GM12878 (cell line): ENCODE data around the gene SHISA4. TPM values are rescaled to one million over a fixed set of nuclear protein-coding genes. Genes with fewer than 3 reads are reported as not detected.

Experiments used
- ATAC-seq: fragments of 200-7000 bp; cut with Tn5 transposase; 3 replicates; pipeline ENCODE4 v1.9.1; 2020; ENCODE audit warnings: mild to moderate bottlenecking, moderate library complexity
- BruUV-seq: library from RNA; stranded (reverse); fragments of 400-500 nt; replicated peaks from 2 replicates; lab custom pipeline; 2021; lab: Mats Ljungman, UMichigan
- CTCF ChIA-PET: fragments of 300-600 bp; sonication (Branson Sonifier 250); formaldehyde crosslinking; extraction: SDS; loops from one replicate; lab custom pipeline; 2021; ENCODE audit warnings: inconsistent platforms; lab: Yijun Ruan, JAX
- POLR2A ChIA-PET: fragments of 350-600 bp; formaldehyde crosslinking; extraction: SDS; loops from one replicate; lab custom pipeline; 2021; ENCODE audit warnings: inconsistent platforms; lab: Charles Lee
- RAD21 ChIA-PET: fragments of 300-600 bp; sonication (Branson Sonifier 250); formaldehyde crosslinking; loops from one replicate; lab custom pipeline; 2023; ENCODE audit warnings: antibody characterized with exemption; ENCODE audit not compliant: unreplicated experiment; lab: Charles Lee
- SMC1A ChIA-PET: fragments of 300-600 bp; sonication (Branson Sonifier 250); formaldehyde crosslinking; loops from one replicate; lab custom pipeline; 2023; ENCODE audit not compliant: unreplicated experiment, uncharacterized antibody; lab: Charles Lee
- DNase-seq: peaks from one replicate; pipeline ENCODE4 v3.0.0-alpha.2; 2011; ENCODE audit warnings: low read depth, low spot score
- FAIRE-seq: peaks from 3 replicates; lab custom pipeline; 2011; peaks lifted over from hg19 to GRCh38; lab: Jason Lieb, UNC
- H2AFZ ChIP-seq: 2 replicates; pipeline ENCODE4 v1.6.0; 2011; ENCODE audit warnings: low read depth, low read length, control low read depth; ENCODE audit not compliant: control insufficient read depth
- H3K27ac ChIP-seq: 2 replicates; pipeline ENCODE4 v1.5.1; 2011; ENCODE audit warnings: control low read depth; ENCODE audit not compliant: control insufficient read depth, insufficient read depth
- H3K27me3 ChIP-seq, 2 experiments: replicated peaks in 1 of 2; 2 replicates each; pipeline versions ENCODE4 v1.6.0 to v1.6.1; 2011; ENCODE audit warnings: low read length in 1 of 2; ENCODE audit not compliant: control insufficient read depth in 2 of 2, insufficient read depth in 2 of 2
- H3K36me3 ChIP-seq, 2 experiments: 2 replicates each; pipeline ENCODE4 v1.5.1; 2011; ENCODE audit warnings: low read length in 1 of 2; ENCODE audit not compliant: control insufficient read depth in 2 of 2, insufficient read depth in 2 of 2
- H3K4me1 ChIP-seq: 2 replicates; pipeline ENCODE4 v1.6.1; 2011; ENCODE audit warnings: mild to moderate bottlenecking, low read length, moderate library complexity, mixed read lengths; ENCODE audit not compliant: control insufficient read depth, insufficient read depth
- H3K4me2 ChIP-seq: 2 replicates; pipeline ENCODE4 v1.6.0; 2011; ENCODE audit warnings: control low read depth; ENCODE audit not compliant: control insufficient read depth, insufficient read depth
- H3K4me3 ChIP-seq: fragments of 200-600 bp; sonication (generic); 2 replicates; pipeline ENCODE4 v1.5.1; 2016
- H3K79me2 ChIP-seq: 2 replicates; pipeline ENCODE4 v1.6.0; 2011; ENCODE audit warnings: low read length; ENCODE audit not compliant: control insufficient read depth, insufficient read depth
- H3K9ac ChIP-seq: 2 replicates; pipeline ENCODE4 v1.8.0; 2011; ENCODE audit warnings: low read length, control low read depth, mixed read lengths; ENCODE audit not compliant: control insufficient read depth, insufficient read depth
- H3K9me3 ChIP-seq: replicated peaks from 3 replicates; pipeline ENCODE4 v1.5.1; 2011; ENCODE audit warnings: mild to moderate bottlenecking, low read length; ENCODE audit not compliant: control insufficient read depth, insufficient read depth
- H4K20me1 ChIP-seq: 2 replicates; pipeline ENCODE4 v1.6.0; 2011; ENCODE audit not compliant: control insufficient read depth, insufficient read depth
- DPF2 ChIP-seq: fragments of 450-650 bp; IDR thresholded peaks from 2 replicates; pipeline ENCODE4 v1.6.1; 2017; ENCODE audit warnings: mild to moderate bottlenecking
- ELK1 ChIP-seq: IDR thresholded peaks from 2 replicates; pipeline ENCODE4 v1.6.1; 2012; ENCODE audit warnings: low read depth, low read length, improper control_type of control experiment
- EP300 ChIP-seq, 2 experiments: fragments of 150-350 bp in 1 of 2; IDR thresholded peaks; 2 replicates each; pipeline ENCODE4 v1.6.1; 2011 to 2012; ENCODE audit warnings: low read depth in 2 of 2, low read length in 2 of 2, borderline replicate concordance in 1 of 2, improper control_type of control experiment in 1 of 2, inconsistent platforms in 1 of 2; ENCODE audit not compliant: control insufficient read depth in 1 of 2
- HDAC6 ChIP-seq: fragments of 200-600 bp; sonication (generic); IDR thresholded peaks from one replicate; pipeline ENCODE4 v1.8.0; 2017; ENCODE audit warnings: antibody characterized with exemption; ENCODE audit not compliant: unreplicated experiment
- IRF4 ChIP-seq: IDR thresholded peaks from 2 replicates; pipeline ENCODE4 v1.6.1; 2011; ENCODE audit warnings: low read depth, low read length
- MLLT1 ChIP-seq: fragments of 450-650 bp; IDR thresholded peaks from 2 replicates; pipeline ENCODE4 v1.6.1; 2016; ENCODE audit warnings: mild to moderate bottlenecking
- MXI1 ChIP-seq: fragments of 150-350 bp; IDR thresholded peaks from 2 replicates; pipeline ENCODE4 v1.6.1; 2011; ENCODE audit warnings: low read depth, mild to moderate bottlenecking, inconsistent platforms, low read length, improper control_type of control experiment
- PAX5 ChIP-seq: IDR thresholded peaks from 2 replicates; pipeline ENCODE4 v1.6.1; 2011; ENCODE audit warnings: low read depth, low read length, borderline replicate concordance
- RUNX3 ChIP-seq: IDR thresholded peaks from 2 replicates; pipeline ENCODE4 v1.6.1; 2012; ENCODE audit warnings: low read length, inconsistent platforms
- SUPT20H ChIP-seq: IDR thresholded peaks from 2 replicates; pipeline ENCODE4 v1.6.1; 2011; ENCODE audit warnings: low read depth, mild to moderate bottlenecking, low read length, moderate library complexity, borderline replicate concordance; ENCODE audit not compliant: control insufficient read depth
- ZNF592 ChIP-seq: fragments of 450-650 bp; IDR thresholded peaks from 2 replicates; pipeline ENCODE4 v1.6.1; 2017; ENCODE audit warnings: mild to moderate bottlenecking, moderate library complexity
- WGBS: methylation state at CpG from one replicate; pipeline ENCODE4 v1.1.6; 2016; ENCODE audit warnings: low lambda C conversion rate; ENCODE audit not compliant: insufficient replicate concordance, insufficient coverage; ENCODE audit errors: missing lambda C conversion rate; 5-methylcytosine and 5-hydroxymethylcytosine counted together
- in situ Hi-C: fragments of 300-500 bp; cut with MboI; formaldehyde crosslinking; loops from 9 replicates; pipeline ENCODE4 v1.14.3; 2018; ENCODE audit warnings: mixed read lengths
- intact Hi-C: fragments of 100-400 bp; cut with micrococcal nuclease; formaldehyde crosslinking; loops from one replicate; pipeline ENCODE4 v1.14.2; 2022; ENCODE audit not compliant: unreplicated experiment
- polyA plus RNA-seq, 11 experiments: library from polyadenylated mRNA; depleted of rRNA in 4 of 11; unstranded in 6 of 11; stranded (reverse) in 5 of 11; fragments of >200 nt; fragmentation: Nextera tagmentation in 4 of 11; fragmentation: Illumina TruSeq in 1 of 11; extraction: Ambion mirVana in 4 of 11; extraction: Trizol in 1 of 11; gene quantifications; 1 replicate in 1 of 11; 2 replicates in 10 of 11; pipeline versions ENCODE4 v1.2.1 to v1.2.3, GENCODE V29; 2011 to 2016; ENCODE audit warnings: inconsistent platforms in 2 of 11, missing spikeins in 2 of 11, low read depth in 1 of 11
- total RNA-seq, 4 experiments: library from RNA; depleted of rRNA in 3 of 4; stranded (reverse); fragments of >200 nt in 3 of 4; fragmentation: Illumina TruSeq in 1 of 4; extraction: Trizol in 1 of 4; gene quantifications; 2 replicates each; pipeline versions ENCODE4 v1.2.1 to v1.2.3, GENCODE V29; 2013 to 2021
- TF ChIP-seq, protein P1 (sequence below): IDR thresholded peaks from 2 replicates; pipeline ENCODE4 v1.6.1; 2011; ENCODE audit warnings: borderline replicate concordance, low read depth, mild to moderate bottlenecking, moderate library complexity, low read length; ENCODE audit not compliant: insufficient read depth, poor library complexity, severe bottlenecking
- TF ChIP-seq, protein P2 (sequence below): IDR thresholded peaks from 2 replicates; pipeline ENCODE4 v1.6.1; 2011; ENCODE audit warnings: low read depth, low read length, improper control_type of control experiment, borderline replicate concordance

Gene SHISA4
- total and polyA plus RNA-seq, 10 of the 15 experiments (the other 5 are each of a cell fraction or from before 2014, with no cell fraction given), result 0.07 TPM; not detected in 8

DNA sequence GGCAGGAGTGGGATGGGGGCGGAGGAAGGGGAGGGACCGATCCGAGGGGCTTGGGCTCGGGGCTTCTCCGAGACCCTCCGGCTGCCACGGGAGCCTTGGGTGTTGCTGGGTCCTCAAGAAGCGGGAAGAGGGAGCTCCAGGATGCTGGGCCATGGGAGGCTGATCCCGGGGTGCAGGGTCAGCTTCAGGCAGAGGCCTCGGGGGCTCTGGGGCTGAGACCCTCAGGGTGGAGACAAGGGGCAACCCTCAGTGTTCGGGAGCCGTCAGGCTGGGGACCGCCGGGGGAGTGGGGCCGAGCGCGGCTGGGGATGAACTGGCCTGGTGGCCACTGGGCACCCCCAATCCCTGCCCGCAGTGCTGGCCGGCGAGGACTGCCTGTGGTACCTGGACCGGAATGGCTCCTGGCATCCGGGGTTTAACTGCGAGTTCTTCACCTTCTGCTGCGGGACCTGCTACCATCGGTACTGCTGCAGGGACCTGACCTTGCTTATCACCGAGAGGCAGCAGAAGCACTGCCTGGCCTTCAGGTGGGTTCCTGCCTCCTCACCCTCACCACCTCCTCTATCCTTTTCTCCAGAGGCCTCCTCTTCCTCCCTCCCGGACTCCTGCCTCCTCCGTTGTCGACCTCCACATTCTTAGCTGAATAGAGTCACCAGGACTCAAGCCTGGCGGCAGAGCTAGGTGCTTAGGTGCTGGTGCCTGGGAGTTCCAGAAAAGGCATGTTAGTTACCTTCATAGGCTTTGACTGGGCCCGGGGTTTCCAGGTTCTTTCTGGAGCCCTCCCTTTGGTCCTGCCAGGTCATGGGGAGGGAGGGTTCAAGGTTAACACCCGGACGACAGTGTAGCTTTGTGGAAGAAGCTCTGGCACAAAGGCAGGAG, 631 bp downstream of the SHISA4 start:
- ChIA-PET POLR2A (no interaction called here), SMC1A (no interaction called here), RAD21 (no interaction called here), CTCF (interaction anchor here (1.0 kb wide), 1 partner anchor 29 kb away, joined by 6 read pairs; no protein-coding TSS in a partner anchor)
- Histone ChIP-seq H3K4me3 (no peak overlapping the region), H3K79me2 (no peaks in the 10 kb centered on the region), H3K4me2 (no peak overlapping the region), H2AFZ (no peak overlapping the region), H3K4me1 (no peaks in the 10 kb centered on the region), H3K9me3 (no peaks in the 10 kb centered on the region), H3K36me3 (no peaks in the 10 kb centered on the region; a peak in 1 of 4 replicates), H3K27ac (no peak overlapping the region), H3K9ac (no peak overlapping the region), H4K20me1 (no peaks in the 10 kb centered on the region), H3K27me3 (peaks cover 2 to 12% of the 10 kb centered on the region in 2 experiments; a peak in 3 of 4 replicates)
- ATAC-seq (no peak), DNase-seq (no peak), FAIRE-seq (no peak)
- BruUV-seq, result no TSS peak
- in situ Hi-C loops, result no loop called here
- intact Hi-C loops, result no loop called here
- 27% methylated on average over 31 of the region's 33 CpGs for WGBS
- TF ChIP-seq MXI1, result no peak
- no peak for TF ChIP-seq ZNF592
- TF ChIP-seq, protein P1, sequence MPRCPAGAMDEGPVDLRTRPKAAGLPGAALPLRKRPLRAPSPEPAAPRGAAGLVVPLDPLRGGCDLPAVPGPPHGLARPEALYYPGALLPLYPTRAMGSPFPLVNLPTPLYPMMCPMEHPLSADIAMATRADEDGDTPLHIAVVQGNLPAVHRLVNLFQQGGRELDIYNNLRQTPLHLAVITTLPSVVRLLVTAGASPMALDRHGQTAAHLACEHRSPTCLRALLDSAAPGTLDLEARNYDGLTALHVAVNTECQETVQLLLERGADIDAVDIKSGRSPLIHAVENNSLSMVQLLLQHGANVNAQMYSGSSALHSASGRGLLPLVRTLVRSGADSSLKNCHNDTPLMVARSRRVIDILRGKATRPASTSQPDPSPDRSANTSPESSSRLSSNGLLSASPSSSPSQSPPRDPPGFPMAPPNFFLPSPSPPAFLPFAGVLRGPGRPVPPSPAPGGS, result no peak
- TF ChIP-seq RUNX3, result no peak
- TF ChIP-seq IRF4, result no peak
- no peak for TF ChIP-seq DPF2
- no peak for TF ChIP-seq HDAC6
- TF ChIP-seq, protein P2, sequence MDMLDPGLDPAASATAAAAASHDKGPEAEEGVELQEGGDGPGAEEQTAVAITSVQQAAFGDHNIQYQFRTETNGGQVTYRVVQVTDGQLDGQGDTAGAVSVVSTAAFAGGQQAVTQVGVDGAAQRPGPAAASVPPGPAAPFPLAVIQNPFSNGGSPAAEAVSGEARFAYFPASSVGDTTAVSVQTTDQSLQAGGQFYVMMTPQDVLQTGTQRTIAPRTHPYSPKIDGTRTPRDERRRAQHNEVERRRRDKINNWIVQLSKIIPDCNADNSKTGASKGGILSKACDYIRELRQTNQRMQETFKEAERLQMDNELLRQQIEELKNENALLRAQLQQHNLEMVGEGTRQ, result no peak
- TF ChIP-seq SUPT20H, result no peak
- TF ChIP-seq ELK1, result no peak
- TF ChIP-seq PAX5, result no peak
- TF ChIP-seq MLLT1, result no peak
- TF ChIP-seq EP300 (IDR thresholded peaks at IDR 0.05; ENCODE audit: borderline replicate concordance in 1 of 2, control insufficient read depth in 1 of 2, low read depth in 2 of 2, low read length in 2 of 2), result no peak
